ENCODE results near the gene ARHGDIA. TPM values are rescaled to one million over a fixed set of nuclear protein-coding genes. Genes with fewer than 3 reads are reported as not detected.
A peak's percentile ranks its signal among the peaks of the same experiment; 100 is the strongest.

The ARHGDIA gene
- total and polyA plus RNA-seq, 2 of the 8 experiments (the other 6 are each of a cell fraction or from before 2014, with no cell fraction given) = 62.4 to 217 TPM

GRCh38 chr17:81906476-81907218, 35.5 kb upstream of the ARHGDIA start:
- FAIRE-seq (no peak), DNase-seq (ENCODE audit: low read depth in 1 of 2, low spot score in 2 of 2) (no peak)
- Histone ChIP-seq H3K4me1 (replicated peaks in 1 of 4; ENCODE audit: control insufficient read depth in 3 of 4, insufficient read depth in 4 of 4, low read length in 3 of 4) (peaks cover 0 to 12% (median 7%) of the 10 kb centered on the region in 4 experiments; a peak in 4 of 7 replicates), H3K36me3 (ENCODE audit: control insufficient read depth in 2 of 4, insufficient read depth in 4 of 4, low read length in 3 of 4) (no peaks in the 10 kb centered on the region; a peak in 3 of 8 replicates), H3K79me2 (ENCODE audit: control insufficient read depth in 1 of 2, insufficient read depth in 2 of 2, low read length in 2 of 2) (no peaks in the 10 kb centered on the region), H4K8ac (ENCODE audit: extremely low read depth, insufficient read depth, low read length) (no peak overlapping the region; the same call in 1 of the 2 replicates), H3K14ac (ENCODE audit: insufficient read length) (no peak overlapping the region), H3K4me2 (ENCODE audit: insufficient read depth in 1 of 2, low read depth in 2 of 2, low read length in 2 of 2) (no peak overlapping the region), H3K23me2 (ENCODE audit: low read depth, low read length) (peaks cover 12% of the 10 kb centered on the region; the same call in 1 of the 2 replicates), H3K4me3 (ENCODE audit: extremely low read depth in 1 of 4, insufficient read depth in 2 of 4, low read depth in 3 of 4, low read length in 4 of 4) (no peak overlapping the region), H2BK20ac (ENCODE audit: low read length) (no peak overlapping the region), H4K91ac (replicated peaks; ENCODE audit: insufficient read length, low read length) (no peak overlapping the region), H3K9ac (replicated peaks in 1 of 4; ENCODE audit: extremely low read depth in 1 of 4, low read depth in 3 of 4, low read length in 3 of 4) (no peak overlapping the region), H3K4ac (replicated peaks; ENCODE audit: insufficient read length, low read depth, low read length) (no peak overlapping the region), H3K18ac (ENCODE audit: extremely low read depth, low read length) (no peak overlapping the region), H3K27me3 (replicated peaks in 1 of 4; ENCODE audit: control insufficient read depth in 3 of 4, extremely low read depth in 1 of 4, insufficient read depth in 3 of 4, low read length in 3 of 4) (peaks cover 0 to 19% (median 8%) of the 10 kb centered on the region in 4 experiments; a peak in 5 of 7 replicates), H4K20me1 (replicated peaks in 1 of 2; ENCODE audit: control insufficient read depth in 1 of 2, insufficient read depth in 2 of 2, low read length in 2 of 2) (peaks cover 3 to 19% of the 10 kb centered on the region in 2 experiments), H2BK15ac (ENCODE audit: low read length) (no peak overlapping the region), H3K9me3 (ENCODE audit: insufficient read depth in 2 of 2, low read depth in 1 of 2, low read length in 1 of 2) (no peaks in the 10 kb centered on the region), H2AK5ac (ENCODE audit: low read depth, low read length) (no peak overlapping the region), H3K23ac (ENCODE audit: insufficient read length) (no peak overlapping the region), H2AFZ (ENCODE audit: low read length) (no peak overlapping the region), H3K79me1 (ENCODE audit: low read depth, low read length) (peaks cover 2% of the 10 kb centered on the region; the same call in 1 of the 2 replicates), H2BK5ac (ENCODE audit: low read depth, low read length) (no peak overlapping the region), H2BK12ac (ENCODE audit: low read depth, low read length) (no peak overlapping the region), H2BK120ac (replicated peaks; ENCODE audit: low read depth, low read length) (no peak overlapping the region), H3K27ac (ENCODE audit: low read depth, low read length) (no peak overlapping the region), H4K5ac (ENCODE audit: insufficient read length, low read depth, low read length) (no peak overlapping the region), H3K56ac (replicated peaks; ENCODE audit: insufficient read length, low read depth, low read length) (no peak overlapping the region)
- ChIA-PET POLR2A (ENCODE audit: partially characterized antibody) (interaction anchor here (1.4 to 2.0 kb wide), 4 partner anchors 8 to 16 kb away, joined by 3 to 11 read pairs (median 6); partner anchors contain the start of gene ANAPC11), CTCF (ENCODE audit: partially characterized antibody) (interaction anchor here (0.5 to 1.7 kb wide), 8 partner anchors 9 to 170 kb away, joined by 3 to 7 read pairs (median 4); no protein-coding TSS in a partner anchor)
- 88% methylated on average over 14 of the region's 15 CpGs; no CpG with 5 or more reads in 1 of the 2 experiments for WGBS, 2 experiments (ENCODE audit: extremely low coverage in 1 of 2, insufficient coverage in 1 of 2, insufficient read length in 1 of 2, insufficient replicate concordance in 2 of 2, low coverage in 1 of 2, low lambda C conversion rate in 2 of 2, missing lambda C conversion rate in 1 of 2)
- TF ChIP-seq E2F6 (IDR thresholded peaks at IDR 0.05) (no peak), EP300 (IDR thresholded peaks at IDR 0.05; ENCODE audit: borderline replicate concordance in 1 of 2, low read depth in 2 of 2, low read length in 2 of 2) (no peak), SP1 (IDR thresholded peaks at IDR 0.05; ENCODE audit: low read depth, low read length) (no peak), JUN (IDR thresholded peaks at IDR 0.05; ENCODE audit: low read depth, low read length) (no peak), CHD1 (IDR thresholded peaks at IDR 0.05; ENCODE audit: low read depth, low read length) (no peak), TAF1 (IDR thresholded peaks at IDR 0.05; ENCODE audit: low read depth, low read length) (no peak), USF2 (IDR thresholded peaks at IDR 0.05; ENCODE audit: low read length) (no peak), MAX (IDR thresholded peaks at IDR 0.05) (0 out of 2 replicates have a peak, but pooled peaks have one; percentile 26), POU5F1 (IDR thresholded peaks at IDR 0.05; ENCODE audit: low read depth, low read length) (no peak)
